HepG2 (cell line): ENCODE measurements around the gene AXIN1. TPM values are rescaled to one million over a fixed set of nuclear protein-coding genes. Genes with fewer than 3 reads are reported as not detected.
A peak's percentile ranks its signal among the peaks of the same experiment; 100 is the strongest.

ENCODE experiments used
- GTF2F1 ChIP-seq: fragments of 150-350 bp; IDR thresholded peaks from 2 replicates; pipeline ENCODE4 v1.6.1; 2014; ENCODE audit warnings: low read length
- HNRNPLL ChIP-seq: fragments of 200-400 bp; formaldehyde crosslinking; IDR thresholded peaks from 2 replicates; pipeline ENCODE4 v1.6.1; 2017; ENCODE audit warnings: mild to moderate bottlenecking, low read depth, low read length; ENCODE audit not compliant: poor library complexity, severe bottlenecking
- NRL ChIP-seq: sonication (generic); formaldehyde crosslinking; IDR thresholded peaks from 2 replicates; pipeline ENCODE4 v1.5.0; 2020; ENCODE audit warnings: missing genetic modification reagents, mild to moderate bottlenecking, moderate library complexity, borderline replicate concordance
- RFXANK ChIP-seq: IDR thresholded peaks from 2 replicates; pipeline ENCODE4 v1.6.1; 2016
- SPEN ChIP-seq: sonication (generic); formaldehyde crosslinking; IDR thresholded peaks from 2 replicates; pipeline ENCODE4 v1.5.1; 2020; ENCODE audit warnings: low read depth, mild to moderate bottlenecking, missing genetic modification reagents
- ZNF12 ChIP-seq: sonication (generic); formaldehyde crosslinking; IDR thresholded peaks from 2 replicates; pipeline ENCODE4 v1.5.0; 2020; ENCODE audit warnings: missing genetic modification reagents
- ZNF709 ChIP-seq: sonication (generic); formaldehyde crosslinking; IDR thresholded peaks from 2 replicates; pipeline ENCODE4 v1.5.0; 2020; ENCODE audit warnings: mild to moderate bottlenecking, missing genetic modification reagents
- ZNF777 ChIP-seq: sonication (generic); formaldehyde crosslinking; IDR thresholded peaks from 2 replicates; pipeline ENCODE4 v1.4.0; 2020; ENCODE audit warnings: missing genetic modification reagents
- polyA plus RNA-seq, 8 experiments: library from polyadenylated mRNA; depleted of rRNA in 3 of 8; stranded (reverse) in 7 of 8; unstranded in 1 of 8; fragments of >200 nt; fragmentation: Illumina TruSeq in 4 of 8; extraction: Trizol in 4 of 8; gene quantifications; 2 replicates each; pipeline versions ENCODE4 v1.2.1 to v1.2.3, GENCODE V29; 2011 to 2016; ENCODE audit warnings: low read depth in 4 of 8, missing spikeins in 1 of 8, mixed read lengths in 1 of 8; ENCODE audit not compliant: insufficient read depth in 1 of 8
- total RNA-seq, 5 experiments: library from RNA; depleted of rRNA; stranded (reverse); fragments of >200 nt; fragmentation: Illumina TruSeq; extraction: Trizol; gene quantifications; 2 replicates each; pipeline ENCODE4 v1.2.3, GENCODE V29; 2016; ENCODE audit warnings: low read depth in 1 of 5
- TF ChIP-seq, protein P1 (sequence below): sonication (generic); formaldehyde crosslinking; IDR thresholded peaks from 2 replicates; pipeline ENCODE4 v1.5.1; 2020; ENCODE audit warnings: mild to moderate bottlenecking, missing genetic modification reagents, moderate library complexity
- TF ChIP-seq, protein P2 (sequence below): sonication (generic); formaldehyde crosslinking; IDR thresholded peaks from 2 replicates; pipeline ENCODE4 v1.8.0; 2022; ENCODE audit warnings: missing genetic modification reagents, mild to moderate bottlenecking, borderline replicate concordance

The AXIN1 gene
- total and polyA plus RNA-seq, 2 of the 13 experiments (the other 11 are each of a cell fraction or from before 2014, with no cell fraction given): 24.0 to 26.0 TPM

DNA sequence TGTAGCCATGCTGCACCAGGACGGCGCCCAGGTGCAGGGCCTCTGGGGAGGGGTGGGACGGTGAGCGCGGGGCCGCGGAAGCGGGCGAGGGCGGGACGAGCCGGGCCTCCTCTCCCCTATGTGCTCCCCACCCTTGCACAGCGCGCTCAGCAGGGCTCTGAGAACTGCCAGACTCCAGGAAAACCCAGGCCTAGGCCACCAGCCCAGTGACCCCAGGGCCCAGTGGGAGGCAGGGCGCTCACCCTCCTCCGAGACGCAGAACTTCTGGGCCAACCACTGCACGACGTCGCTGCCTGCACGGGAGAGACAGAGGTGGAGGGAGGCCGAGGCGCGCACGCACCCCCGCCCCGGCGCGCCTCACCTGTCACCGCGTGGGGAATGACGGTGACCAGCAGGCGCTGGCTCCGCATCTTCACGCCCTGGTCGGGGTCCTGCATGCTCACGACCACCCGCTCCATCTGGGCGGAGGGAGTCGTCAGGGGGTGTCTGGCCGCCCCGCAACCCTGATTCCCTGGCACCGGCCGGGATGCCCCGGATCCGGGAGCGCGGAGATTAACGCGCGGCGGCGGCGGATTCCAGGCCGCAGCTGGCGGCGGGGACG lies 77.4 kb downstream of the AXIN1 start (continued):
- TF ChIP-seq NRL (0 out of 2 replicates have a peak, but pooled peaks have one; percentile 54), ZNF12 (CRISPR knock-in tag) (no peak), RFXANK (no peak), ZNF709 (CRISPR knock-in tag) (no peak), SPEN (peak; percentile 30; the same call in 1 of the 2 replicates), GTF2F1 (no peak), HNRNPLL (peak; percentile 22), ZNF777 (CRISPR knock-in tag) (0 out of 2 replicates have a peak, but pooled peaks have one; percentile 21)
- TF ChIP-seq, protein P1, sequence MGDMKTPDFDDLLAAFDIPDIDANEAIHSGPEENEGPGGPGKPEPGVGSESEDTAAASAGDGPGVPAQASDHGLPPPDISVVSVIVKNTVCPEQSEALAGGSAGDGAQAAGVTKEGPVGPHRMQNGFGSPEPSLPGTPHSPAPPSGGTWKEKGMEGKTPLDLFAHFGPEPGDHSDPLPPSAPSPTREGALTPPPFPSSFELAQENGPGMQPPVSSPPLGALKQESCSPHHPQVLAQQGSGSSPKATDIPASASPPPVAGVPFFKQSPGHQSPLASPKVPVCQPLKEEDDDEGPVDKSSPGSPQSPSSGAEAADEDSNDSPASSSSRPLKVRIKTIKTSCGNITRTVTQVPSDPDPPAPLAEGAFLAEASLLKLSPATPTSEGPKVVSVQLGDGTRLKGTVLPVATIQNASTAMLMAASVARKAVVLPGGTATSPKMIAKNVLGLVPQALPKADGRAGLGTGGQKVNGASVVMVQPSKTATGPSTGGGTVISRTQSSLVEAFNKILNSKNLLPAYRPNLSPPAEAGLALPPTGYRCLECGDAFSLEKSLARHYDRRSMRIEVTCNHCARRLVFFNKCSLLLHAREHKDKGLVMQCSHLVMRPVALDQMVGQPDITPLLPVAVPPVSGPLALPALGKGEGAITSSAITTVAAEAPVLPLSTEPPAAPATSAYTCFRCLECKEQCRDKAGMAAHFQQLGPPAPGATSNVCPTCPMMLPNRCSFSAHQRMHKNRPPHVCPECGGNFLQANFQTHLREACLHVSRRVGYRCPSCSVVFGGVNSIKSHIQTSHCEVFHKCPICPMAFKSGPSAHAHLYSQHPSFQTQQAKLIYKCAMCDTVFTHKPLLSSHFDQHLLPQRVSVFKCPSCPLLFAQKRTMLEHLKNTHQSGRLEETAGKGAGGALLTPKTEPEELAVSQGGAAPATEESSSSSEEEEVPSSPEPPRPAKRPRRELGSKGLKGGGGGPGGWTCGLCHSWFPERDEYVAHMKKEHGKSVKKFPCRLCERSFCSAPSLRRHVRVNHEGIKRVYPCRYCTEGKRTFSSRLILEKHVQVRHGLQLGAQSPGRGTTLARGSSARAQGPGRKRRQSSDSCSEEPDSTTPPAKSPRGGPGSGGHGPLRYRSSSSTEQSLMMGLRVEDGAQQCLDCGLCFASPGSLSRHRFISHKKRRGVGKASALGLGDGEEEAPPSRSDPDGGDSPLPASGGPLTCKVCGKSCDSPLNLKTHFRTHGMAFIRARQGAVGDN (CRISPR knock-in tag): peak; percentile 82
- TF ChIP-seq, protein P2, sequence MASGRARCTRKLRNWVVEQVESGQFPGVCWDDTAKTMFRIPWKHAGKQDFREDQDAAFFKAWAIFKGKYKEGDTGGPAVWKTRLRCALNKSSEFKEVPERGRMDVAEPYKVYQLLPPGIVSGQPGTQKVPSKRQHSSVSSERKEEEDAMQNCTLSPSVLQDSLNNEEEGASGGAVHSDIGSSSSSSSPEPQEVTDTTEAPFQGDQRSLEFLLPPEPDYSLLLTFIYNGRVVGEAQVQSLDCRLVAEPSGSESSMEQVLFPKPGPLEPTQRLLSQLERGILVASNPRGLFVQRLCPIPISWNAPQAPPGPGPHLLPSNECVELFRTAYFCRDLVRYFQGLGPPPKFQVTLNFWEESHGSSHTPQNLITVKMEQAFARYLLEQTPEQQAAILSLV (CRISPR knock-in tag): 0 out of 2 replicates have a peak, but pooled peaks have one; percentile 33
- TF ChIP-seq, all 625 proteins: peak for 14
